NCI-H1694 (cell line): Measurements from ENCODE around the gene CDHR2.

ENCODE experiments used
- DNase-seq: peaks from one replicate; lab custom pipeline; 2025; lab: John Stamatoyannopoulos, UW

The CDHR2 gene, protein sequence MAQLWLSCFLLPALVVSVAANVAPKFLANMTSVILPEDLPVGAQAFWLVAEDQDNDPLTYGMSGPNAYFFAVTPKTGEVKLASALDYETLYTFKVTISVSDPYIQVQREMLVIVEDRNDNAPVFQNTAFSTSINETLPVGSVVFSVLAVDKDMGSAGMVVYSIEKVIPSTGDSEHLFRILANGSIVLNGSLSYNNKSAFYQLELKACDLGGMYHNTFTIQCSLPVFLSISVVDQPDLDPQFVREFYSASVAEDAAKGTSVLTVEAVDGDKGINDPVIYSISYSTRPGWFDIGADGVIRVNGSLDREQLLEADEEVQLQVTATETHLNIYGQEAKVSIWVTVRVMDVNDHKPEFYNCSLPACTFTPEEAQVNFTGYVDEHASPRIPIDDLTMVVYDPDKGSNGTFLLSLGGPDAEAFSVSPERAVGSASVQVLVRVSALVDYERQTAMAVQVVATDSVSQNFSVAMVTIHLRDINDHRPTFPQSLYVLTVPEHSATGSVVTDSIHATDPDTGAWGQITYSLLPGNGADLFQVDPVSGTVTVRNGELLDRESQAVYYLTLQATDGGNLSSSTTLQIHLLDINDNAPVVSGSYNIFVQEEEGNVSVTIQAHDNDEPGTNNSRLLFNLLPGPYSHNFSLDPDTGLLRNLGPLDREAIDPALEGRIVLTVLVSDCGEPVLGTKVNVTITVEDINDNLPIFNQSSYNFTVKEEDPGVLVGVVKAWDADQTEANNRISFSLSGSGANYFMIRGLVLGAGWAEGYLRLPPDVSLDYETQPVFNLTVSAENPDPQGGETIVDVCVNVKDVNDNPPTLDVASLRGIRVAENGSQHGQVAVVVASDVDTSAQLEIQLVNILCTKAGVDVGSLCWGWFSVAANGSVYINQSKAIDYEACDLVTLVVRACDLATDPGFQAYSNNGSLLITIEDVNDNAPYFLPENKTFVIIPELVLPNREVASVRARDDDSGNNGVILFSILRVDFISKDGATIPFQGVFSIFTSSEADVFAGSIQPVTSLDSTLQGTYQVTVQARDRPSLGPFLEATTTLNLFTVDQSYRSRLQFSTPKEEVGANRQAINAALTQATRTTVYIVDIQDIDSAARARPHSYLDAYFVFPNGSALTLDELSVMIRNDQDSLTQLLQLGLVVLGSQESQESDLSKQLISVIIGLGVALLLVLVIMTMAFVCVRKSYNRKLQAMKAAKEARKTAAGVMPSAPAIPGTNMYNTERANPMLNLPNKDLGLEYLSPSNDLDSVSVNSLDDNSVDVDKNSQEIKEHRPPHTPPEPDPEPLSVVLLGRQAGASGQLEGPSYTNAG (N-terminal part only)

DNA sequence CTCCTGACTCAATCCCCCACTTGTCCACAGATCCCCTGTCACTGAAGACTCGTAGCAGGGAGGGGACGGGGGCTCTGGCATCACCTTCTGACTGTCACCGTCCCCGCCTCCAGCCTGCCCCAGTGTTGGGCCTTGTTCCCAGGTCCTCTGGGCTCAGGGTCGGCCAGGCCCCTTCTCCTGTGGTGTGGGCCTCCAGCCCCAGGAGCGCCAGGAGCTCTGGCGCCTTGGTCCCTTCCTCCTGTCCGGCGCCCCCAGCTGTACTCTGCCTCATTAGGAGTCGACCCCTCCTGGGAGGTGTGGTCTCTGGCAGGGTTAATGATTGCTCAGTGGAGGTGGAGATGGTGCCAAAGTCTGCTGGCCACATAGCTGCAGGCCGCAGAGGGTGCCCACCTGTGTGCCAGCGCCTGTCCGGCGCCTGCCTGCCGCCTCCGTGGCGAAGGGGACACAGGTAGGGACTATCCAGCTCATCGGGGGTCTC lies at the start of gene CDHR2:
Gene CDHR2 (plus strand): TSS at position 376 of the 478 bp plus-strand sequence. CDS start 16,011 bp downstream, outside the sequence.
- DNase-seq, result no peak

DNA sequence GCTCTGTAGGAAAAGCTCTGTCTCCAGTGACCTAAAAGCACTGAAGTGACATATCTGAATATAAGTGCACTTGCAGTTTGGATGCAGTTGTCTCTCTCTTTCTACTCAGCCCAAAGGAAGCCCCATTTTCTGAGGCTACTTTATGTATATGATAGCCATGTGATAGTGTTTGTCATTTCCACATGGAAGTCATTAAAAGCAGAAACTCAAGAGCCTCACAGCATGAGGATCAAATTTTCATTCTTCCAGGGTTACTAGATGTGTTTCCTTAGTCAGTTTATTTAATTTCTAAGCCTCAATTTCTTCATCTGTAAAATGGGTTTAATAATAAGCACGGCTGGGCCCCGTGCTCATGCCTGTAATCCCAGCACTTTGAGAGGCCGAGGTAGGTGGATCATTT lies 48.6 kb upstream of the CDHR2 start:
- DNase-seq, result no peak

DNA sequence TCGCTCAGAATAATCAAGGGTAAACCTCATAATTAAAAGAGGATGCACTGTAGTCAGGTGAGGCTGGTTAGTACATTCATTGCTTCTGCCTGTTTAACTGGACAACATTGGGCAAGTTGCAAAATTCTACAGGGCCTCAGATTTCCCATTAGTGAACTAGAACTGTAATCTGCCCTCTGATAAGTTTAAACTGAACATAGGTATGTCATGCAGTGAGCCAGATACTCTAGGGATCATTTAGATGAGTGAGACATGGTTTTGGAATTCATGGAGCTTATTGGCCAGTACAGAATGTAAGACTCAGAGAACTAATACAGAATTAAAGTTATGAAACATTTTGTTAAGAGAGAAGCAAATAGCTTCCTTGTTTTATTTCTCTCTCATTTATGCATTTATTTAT lies 47.8 kb upstream of the CDHR2 start:
- DNase-seq, result no peak

DNA sequence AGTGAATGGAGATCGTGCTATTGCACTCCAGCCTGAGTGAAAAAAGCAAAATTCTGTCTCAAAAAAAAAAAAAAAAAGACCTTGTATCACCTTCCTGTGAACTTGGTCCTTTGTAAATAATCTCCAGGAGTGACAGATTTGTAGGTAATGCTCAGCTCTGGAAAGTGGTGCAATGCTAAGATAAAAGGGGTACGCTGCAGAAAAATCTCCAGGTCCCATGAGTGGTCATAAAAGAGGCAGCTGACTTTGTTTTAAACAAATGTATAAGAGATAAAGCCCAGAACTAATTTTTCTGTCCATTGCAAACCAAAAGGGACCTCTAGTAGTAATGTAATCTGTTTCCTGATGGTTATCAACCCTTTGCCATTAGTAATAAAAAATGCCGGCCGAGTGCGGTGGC lies 45.6 kb upstream of the CDHR2 start:
- no peak for DNase-seq

DNA sequence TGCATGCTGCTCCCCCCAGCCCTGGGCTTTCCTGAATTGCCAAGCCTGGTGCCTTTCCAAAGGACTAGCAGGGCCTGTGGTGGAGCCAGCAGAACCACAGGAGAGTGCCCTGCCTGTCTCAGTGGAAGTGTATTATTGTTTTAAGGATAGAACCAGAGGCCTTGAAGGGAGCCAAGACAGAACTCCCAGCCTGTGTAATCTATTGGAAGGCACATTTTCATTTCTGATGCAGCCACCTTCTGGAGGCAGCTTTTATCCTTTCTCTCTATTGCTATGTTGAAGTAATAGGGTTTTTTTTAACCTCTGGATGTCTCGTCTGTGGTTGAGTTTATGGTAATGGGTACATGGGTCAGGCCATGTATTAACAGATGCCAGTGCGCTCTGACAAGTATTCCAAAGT lies 41.2 kb upstream of the CDHR2 start:
- no peak for DNase-seq

DNA sequence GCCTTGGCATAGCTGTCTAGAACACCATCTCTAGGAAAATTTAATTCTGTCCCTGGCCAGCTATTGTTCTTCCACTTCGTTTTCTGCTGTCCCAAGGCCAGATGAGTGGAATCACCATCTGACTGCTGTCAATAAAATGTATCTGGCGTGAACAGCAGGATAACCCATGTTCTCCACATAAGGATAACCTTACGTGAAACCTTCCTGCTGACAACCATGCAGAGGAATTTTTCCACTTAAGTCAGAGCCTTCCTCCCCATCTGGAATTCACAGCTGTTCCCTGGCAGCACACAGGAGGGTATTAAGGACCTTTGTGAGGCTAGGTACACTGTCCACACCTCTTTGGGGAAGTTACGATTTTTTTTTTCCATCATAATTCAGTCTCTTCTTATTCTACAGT lies 40.5 kb upstream of the CDHR2 start:
- DNase-seq, result no peak

DNA sequence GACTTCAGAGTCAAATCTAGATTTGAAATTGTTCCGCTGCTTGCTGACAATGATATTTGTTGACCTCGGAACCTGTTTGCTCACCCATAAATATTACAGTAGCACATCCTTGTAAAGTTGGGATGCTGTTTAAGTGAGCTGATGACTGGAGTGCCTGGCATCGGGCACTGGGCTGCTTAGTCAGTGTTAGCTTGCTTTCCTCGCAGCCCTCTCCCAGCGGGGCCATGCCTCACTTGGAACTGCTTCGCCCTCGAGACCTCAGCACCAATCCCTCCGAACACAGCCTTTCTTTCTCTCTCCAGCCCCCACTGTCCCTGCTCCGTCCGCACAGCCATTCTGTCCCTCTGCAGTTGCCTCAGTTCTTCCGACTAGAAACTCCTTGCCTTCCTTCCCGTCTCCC lies 35.4 kb upstream of the CDHR2 start:
- DNase-seq, result no peak

DNA sequence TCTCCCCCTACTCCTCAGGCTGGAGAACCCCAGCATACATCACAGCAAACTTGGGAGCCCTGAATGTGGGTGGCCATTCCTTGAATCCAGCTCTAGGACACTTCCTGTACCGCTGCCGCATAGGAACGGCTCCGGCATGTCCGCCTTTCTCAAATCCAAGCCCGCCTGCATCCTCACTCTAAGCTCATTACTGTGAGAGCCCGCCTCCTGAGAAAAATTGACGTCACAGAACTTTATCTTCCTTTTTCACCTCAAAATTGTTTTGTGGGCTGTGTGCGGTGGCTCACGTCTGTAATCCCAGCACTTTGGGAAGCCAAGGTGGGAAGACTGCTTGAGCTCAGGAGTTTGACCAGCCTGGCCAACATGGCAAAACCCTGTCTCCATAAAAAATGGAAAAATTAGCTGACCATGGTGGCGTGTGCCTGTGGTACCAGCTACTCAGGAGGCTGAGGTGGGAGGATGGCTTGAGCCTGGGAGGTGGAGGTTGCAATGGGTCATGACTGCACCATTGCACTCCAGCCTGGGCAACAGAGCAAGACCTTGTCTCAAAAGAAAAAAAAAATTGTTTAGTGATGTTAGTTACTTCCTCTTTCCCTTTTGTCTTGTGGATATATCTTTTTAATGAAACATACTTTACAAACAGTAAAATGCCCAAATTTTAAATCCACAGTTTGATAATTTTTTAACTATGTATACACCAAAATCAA lies 34.7 kb upstream of the CDHR2 start:
- no peak for DNase-seq

DNA sequence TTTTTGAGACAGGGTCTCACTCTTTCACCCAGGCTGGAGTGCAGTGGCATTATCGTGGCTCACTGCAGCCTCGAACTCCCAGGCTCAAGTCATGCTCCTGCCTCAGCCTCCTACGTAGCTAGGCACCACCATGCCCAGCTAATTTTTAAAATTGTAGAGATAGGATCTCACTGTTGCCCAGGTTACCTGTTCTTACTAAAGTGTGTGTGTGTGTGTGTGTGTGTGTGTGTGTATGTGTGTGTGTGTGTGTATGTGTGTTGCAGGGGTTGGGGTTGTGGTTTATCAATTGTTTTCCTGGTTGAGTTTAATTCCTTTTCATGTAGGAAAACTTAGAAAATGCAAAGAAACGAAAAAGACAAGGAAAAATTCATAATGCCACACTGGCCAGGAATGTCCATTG lies 33.7 kb upstream of the CDHR2 start:
- no peak for DNase-seq

DNA sequence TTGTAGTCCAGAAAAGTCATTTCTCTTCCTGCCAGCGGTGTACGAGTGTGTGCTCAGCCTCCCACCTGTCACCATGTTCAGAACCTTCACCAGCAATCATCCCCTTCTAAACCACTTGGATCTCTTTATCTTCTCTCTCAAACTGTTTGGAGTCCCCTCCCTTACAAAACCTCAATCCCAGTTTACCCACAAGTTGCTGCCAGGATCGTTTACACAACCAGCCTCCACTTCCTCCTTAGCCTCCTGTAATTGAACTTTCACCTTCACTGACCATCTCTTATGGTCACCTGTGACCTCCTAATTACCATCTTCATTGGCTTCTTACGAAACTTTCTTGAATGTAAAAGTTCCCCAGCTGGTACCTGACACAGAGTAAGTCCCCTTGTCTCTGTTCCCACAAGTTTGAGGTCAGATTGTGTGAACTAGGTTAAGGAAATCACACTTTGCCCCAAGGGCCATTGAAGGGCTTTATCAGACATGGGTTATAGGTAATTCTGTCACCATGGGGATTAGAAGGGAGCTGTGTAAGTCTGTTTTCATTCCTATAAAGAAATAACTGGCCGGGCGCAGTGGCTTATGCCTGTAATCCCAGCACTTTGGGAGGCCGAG lies 32.0 kb upstream of the CDHR2 start:
- no peak for DNase-seq

DNA sequence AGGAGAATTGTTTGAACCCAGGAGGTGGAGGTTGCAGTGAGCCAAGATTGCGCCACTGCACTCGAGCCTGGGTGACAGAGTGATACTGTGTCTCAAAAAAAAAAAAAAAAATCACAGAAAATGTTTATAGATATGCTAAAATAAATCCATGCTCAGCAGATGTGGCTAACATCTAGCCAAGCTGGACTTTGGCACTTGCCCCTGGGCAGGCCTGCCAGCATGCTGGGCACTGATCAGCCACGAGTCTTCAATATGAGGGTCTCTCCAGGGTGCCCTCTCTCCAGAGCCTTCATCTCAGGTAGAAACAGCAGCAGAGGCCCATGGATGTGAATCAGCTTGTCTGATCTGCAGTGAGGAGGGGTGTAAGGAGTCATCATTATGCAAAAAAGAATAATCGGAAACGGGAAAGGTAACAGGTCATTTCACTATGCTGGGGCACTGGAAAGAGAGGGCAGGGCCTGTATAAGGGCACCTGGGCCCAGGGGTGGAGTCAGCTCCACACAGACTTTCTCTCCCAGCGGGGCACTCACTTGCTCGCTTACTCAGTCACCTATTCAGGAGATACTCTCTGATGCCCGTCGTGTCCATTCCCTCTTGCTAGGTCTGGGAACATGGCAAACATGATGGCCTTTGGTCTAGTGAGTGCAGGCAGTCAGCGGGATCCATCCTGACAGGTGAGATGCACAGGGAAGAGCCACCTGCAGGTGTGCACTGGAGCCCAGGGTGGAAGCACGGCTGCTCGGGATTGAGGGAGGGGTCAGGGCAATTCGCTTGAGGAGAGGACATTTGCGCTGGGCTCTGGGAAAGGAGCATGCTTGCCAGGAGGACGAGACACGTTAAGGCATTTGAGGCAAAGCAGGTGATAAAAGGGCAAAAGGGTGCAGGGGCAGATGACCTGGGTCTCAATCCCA lies 29.1 kb upstream of the CDHR2 start:
- DNase-seq, result no peak

DNA sequence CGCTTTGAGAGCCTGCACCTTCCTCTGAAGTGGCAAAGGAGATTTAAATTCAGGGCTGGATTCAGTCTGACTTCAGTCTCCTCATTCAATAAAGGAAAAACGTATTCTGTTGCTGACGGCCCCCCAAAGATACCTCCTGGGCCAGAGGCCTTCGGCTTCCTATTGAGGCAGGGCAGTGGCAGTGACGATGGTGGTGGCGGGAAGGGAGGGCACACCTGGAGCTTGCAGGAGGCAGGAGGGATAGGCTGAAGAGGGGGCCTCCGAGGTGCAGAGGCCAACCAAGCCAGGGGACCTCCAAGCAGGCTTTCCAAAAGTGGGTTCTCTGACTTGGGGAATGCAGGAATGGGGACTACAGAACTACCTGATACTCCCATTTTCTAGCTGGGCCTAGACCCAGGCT lies 27.9 kb upstream of the CDHR2 start:
- DNase-seq, result no peak

DNA sequence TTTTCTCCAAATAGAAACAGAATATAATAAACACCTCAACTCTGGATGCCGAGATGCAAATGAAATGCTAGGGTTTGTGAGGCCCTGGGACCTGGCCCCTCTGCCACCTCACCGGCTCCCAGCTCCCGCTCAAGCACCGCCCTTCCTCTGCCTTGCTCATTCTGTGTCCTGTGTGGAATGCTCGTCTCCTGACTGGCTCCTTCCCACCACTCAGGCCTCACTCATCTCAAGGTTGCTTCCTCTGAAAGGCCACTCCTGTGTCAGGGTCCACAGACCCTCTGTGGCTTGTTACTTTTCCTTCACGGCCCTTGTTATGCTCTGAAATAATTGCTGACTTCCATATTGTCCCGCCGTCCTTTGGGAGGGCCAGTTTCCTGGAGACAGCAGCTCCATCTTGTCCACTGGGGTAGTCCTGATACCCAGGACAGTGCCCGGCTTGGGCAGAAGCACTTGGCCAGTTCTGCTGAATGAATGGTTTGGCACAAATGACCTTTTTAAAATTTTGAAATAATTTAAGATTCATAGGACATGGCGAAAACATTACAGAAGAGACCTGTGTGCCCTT lies 27.4 kb upstream of the CDHR2 start:
- no peak for DNase-seq

DNA sequence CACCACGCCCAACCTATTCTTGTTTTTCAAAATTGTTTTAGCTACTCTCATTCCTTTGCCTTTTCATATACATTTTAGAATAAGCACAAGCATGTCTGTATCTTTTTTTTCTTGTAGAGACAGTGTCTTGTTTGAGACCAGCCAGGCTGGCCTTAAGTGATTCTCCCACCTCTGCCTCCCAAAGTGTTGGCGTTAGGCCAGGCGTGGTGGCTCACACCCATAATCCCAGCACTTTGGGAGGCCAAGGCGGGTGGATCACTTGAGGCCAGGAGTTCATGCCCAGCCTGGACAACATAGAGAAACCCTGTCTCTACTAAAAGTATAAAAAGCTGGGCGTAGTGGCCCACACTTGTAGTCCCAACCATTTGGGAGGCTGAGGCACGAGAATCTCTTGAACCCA lies 25.0 kb upstream of the CDHR2 start:
- no peak for DNase-seq

DNA sequence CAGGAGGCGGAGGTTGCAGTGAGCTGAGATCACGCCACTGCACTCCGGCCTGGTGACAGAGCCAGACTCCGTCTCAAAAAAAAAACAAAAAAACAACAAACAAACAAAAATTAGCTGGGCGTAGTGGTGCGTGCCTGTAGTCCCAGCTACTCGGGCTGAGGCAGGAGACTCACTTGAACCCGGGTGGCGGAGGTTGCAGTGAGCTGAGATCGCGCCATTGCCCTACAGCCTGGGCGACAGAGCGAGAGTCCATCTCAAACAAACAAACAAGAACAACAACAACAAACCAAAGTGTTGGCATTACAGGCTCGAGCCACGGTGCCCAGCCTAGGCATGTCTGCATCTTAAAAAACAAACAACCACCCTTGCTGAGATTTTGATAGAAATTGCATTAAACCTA lies 24.2 kb upstream of the CDHR2 start:
- no peak for DNase-seq

DNA sequence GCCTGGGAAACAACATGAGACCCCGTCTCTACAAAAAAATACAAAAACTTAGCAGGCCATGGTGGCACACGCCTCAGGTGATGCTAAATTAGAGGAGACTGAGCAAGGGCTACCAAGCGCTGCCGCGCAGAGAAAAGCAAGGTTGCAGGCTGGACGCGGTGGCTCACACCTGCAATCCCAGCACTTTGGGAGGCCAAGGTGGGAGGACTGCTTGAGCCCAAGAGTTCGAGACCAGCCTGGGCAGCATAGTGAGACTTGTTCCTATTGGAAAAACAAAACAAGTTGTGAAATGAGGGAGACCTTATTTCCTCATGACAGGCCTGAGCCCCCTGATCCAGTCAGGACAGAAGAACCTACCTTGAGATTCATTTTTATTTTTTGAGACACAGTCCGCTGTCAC lies 23.5 kb upstream of the CDHR2 start:
- DNase-seq, result no peak

DNA sequence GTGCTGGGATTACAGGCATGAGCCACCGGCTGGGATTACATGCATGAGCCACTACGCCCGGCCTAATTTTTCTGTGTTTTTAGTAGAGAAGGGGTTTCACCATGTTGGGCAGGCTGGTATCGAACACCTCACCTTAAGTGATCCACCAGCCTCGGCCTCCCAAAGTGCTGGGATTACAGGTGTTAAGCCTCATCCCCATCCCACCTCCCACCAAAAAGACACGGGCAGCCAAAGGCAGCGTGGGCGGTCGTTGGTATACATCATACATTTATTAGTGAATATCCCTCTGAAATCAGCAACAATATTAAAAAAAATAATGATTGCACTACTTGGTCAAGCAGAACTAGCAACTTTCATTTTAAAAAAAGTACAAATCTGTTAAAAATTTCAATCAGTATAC lies 22.7 kb upstream of the CDHR2 start:
- DNase-seq, result no peak

DNA sequence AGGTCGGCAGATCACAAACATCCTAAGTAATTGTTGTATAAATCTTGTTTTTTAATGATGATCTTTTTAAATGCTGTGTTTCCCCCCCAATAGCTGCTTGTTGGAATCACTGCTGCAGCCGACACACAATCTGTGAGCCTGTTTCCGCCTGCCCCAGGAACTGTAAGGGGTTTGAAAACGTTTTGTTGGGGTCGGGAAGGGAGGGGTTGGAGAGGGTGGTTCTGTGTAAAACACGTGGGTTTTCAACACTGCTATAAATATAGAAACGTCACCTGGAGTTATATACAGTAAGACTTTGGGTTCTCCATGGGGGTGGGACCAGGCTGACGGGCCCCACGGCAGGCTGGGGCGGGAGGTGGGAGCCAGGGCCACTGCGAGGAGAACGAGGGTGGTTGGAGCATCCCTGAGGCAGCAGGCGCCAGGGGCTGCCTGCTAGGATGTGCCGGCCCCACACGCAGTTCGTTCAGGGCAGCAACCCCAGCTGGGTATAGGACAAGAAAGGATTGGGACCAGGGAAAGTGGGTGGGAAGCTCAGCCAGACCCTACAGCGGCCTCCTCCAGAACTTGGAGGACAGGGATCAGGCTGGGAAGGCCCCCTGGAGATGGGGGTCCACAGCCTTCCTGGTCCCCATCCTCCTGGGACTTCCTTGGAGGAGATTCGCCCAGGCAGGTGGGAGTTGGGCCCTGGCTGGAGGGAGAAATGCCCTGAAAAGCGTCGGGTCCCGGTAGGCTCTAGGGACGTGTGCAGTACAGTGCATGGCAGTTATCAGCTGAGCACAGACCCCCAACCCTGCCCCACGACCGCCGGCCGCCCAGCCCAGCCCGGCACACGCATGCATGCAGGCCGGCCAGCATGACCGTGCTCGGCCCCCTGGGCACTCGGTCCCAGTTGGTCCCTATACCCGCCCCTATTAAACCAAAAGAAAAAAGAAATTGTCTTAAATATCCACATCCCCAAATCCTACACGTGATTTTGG lies 21.6 kb upstream of the CDHR2 start:
- DNase-seq, result no peak

DNA sequence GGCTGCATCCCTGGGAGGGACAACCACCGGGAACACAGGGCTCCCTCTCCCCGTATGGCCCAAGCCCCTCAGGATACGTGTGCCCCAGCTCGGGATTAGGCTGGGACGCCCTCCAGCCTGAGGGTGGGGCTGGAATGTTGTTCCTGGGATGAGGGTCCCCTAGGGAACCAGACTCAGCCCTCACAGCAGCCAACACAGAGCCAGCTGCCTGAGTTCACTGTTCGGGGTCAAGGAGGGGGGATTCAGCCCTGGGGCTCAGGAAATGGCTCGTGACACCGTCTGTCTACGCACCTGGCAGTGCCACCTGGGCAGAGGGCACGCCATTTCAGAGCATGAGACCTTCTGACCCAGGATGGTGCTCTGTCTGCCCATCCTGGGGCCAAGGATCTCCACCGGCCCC lies 20.8 kb upstream of the CDHR2 start:
- no peak for DNase-seq
